NCI-H1694 (cell line): ENCODE data around the gene KIAA1958.
"Not testable (repeated sequence)": the region's sequence is repeated elsewhere in the genome, so short reads cannot be mapped to it uniquely, and the experiment has no call there.

Experiments used
- DNase-seq: peaks from one replicate; lab custom pipeline; 2025; lab: John Stamatoyannopoulos, UW

KIAA1958 gene

DNA sequence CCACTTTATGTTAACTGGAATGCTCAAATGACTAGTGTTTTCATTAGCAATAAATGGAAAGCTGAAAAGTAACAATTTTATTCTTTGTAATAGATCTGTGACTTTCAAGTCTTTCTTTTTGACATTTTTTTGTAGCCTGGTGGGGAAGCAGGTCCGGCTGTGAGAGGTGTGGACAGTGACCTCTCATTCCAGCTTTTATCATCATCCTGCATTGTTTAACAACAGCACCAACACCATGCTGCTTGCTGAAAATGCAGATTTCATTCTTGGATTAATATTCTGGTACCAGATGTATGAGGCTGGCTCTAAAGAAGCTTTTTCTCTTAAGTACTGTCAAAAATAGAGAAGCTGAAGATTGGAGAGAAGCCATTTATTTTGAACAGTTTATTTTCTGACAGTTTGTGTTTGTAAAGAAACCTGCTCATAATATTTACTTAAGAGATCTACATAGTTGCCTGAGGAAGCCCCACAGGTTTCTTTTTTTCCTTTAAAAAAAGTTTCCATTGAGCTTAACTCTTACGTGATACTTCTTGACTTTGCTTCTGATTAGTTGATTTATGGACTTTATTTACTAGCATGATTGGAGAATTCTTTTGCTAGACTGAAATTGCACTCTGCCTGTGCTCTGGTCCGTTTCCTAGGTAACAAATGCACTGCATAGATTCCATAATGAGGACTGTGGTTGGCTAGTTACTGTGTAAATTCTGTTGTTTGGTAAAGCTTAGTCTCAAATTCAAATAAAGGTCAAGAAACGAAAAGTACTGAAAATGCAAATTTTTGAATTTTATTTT, 3.4 kb downstream of the KIAA1958 start:
- DNase-seq, result no peak

DNA sequence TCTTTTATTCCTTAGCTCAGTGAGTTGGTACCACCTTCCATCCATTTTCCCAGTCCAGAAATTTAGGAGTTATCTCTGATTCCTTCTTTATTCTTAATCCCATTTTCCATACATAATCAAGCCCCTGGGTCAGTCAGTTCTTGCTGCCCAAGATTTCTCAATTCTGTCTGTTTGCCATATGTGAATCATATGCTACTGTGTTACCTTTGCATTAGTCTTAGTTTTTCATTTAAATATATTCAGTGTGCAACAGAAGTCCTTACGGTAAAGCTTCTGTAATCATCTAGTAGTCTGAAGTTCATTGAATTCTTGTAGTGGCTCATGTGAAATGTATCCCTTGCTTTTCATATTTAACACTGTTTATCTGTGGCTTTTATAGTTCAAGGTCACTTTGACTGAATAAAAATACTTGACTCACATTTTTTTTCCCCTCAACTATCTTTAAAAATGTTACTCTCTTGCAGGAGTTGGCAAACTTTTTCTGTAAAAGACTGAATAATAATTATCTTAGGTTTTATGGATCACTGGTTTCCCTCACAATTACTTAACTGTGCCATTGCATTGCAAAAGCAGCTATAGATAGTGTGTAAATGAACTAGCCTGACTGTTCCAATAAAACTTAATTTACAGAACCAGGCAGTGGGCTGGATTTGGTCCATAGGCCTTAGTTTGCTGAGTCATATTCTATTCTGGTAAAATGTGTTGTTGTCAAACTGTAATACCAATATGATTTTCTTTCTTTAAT, 6.9 kb downstream of the KIAA1958 start:
- DNase-seq, result no peak

DNA sequence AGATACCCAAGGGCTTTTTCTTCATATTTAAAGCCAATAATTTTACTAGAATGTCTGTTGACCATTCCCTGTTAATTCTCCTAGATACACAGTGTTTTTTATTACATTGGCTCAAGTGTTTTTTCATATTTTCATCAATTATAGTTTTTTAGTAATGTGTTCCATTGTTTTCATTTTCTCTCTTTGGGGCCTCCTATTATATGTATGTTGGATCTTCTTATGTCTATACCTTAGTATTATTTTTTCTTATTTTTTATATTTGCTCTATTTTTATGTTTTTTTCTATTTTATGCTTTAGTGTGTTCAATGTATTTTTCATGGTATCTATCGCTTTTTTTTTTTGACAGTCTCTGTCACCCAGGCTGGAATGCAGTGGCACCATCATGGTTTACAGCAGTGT, 7.5 kb downstream of the KIAA1958 start:
- no peak for DNase-seq

DNA sequence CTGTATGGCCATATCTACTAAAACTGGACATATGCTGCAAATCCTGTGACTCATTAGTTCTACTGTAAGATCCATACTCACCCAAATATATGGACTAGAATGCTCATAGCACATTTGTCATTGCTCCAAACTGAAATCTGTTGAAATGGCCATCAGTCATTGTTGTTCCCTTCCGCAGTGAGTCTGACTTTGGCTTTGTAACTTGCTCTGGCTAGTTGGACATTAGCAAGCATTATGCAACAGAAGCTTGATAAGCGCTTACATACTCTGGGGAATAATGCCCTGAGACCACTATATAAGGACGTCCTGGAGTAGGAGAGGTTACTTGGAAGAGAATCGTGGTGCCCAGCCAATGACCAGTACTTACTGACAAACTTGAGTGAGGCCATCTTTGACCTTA, 9.0 kb downstream of the KIAA1958 start:
- no peak for DNase-seq

DNA sequence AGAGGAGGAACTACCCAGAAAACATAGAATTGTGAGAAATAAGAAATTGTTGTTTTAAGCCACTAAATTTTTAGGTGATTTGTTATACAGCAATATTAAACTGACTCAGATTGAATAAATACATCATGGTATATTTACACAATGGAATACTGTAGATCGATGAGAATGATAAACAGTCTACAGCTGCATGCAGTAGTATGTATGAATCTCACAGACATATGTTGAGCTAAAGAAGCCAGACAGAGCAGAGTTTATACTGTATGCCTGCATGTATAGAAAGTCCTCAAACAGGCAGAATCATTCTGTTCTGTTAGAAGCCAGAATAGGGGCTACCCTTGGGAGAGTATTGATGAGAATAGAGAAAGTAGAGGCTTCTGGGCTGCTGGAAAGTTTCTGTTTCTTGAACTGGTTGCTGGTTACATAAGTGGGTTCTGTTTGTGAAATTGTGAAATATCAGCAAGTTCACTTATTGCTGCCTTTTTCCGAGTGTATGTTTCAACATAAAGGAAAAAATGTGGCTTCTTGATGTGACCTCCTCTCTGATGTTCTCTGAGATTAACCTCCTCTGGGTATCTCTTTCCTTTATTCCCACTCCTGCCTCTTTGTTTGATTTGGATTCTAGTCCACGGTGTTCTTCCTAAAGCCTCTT, 9.6 kb downstream of the KIAA1958 start:
- no peak for DNase-seq

DNA sequence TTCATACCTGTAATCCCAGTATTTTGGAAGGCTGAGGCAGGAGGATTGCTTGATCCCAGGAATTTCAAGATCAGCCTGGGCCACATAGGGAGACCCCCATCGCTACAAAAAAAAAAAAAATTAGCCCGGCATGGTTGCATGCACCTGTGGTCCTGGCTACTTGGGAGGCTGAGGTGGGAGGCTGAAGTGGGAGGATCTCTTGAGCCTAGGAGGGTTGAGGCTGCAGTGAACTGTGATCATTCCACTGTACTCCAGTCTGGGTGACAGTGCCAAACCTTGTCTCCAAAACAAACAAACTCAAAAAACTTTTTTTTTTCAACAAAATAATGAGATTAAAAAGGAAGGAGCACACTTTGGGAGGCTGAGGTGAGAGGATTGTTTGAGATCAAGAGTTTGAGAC, 14.2 kb downstream of the KIAA1958 start:
- no peak for DNase-seq

DNA sequence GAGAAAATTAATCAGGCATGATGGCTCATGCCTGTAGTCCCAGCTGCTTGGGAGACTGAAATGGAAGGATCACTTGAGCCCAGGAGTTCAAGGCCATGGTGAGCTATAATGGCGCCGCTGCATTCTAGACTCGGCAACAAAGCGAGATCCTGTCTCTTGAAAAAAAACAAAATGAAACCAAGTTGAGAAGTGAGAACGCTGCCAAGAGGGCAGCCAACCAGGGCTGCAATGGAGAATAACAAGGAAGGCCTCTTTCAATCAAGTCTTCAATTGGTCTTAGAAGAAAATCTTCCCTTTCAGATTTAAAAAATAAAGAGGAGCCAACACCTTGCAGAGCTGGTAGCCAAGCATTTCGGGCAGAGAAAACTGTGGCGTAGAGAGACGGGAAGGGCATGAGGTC, 14.7 kb downstream of the KIAA1958 start:
- no peak for DNase-seq

DNA sequence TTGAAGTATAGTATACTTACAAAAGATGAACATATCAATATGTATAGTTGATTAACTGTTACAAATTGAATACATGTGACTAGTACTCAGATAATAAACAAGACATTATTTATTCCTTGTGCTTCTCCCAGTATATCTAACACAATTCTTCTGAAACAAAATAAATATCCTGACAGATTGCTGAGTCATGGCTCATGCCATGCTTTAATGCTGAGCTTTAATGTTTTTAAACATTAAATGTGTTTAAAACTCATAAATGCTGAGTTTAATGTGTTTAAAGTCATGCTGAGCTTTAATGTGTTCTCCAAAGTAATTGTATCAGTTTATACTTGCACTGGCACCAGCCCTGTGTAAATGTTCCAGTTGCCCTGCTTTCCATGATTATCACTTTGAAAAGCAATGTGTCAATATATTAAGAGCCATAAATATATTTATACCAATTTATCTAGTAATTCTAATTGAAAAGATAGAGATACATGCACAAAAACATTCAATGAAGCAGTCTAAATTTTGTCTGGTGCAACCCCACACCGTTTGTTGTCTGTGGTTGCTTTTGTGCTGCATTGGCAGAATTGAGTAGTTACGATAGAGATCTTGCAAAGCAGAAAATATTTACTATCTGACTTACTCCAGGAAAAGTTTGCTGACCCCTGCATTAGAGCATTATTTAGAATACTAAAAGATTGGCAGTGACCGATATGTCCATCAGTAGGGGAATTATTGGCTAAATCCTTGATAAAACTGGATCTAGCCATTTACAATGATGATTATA, 15.7 kb downstream of the KIAA1958 start:
- DNase-seq, result no peak

DNA sequence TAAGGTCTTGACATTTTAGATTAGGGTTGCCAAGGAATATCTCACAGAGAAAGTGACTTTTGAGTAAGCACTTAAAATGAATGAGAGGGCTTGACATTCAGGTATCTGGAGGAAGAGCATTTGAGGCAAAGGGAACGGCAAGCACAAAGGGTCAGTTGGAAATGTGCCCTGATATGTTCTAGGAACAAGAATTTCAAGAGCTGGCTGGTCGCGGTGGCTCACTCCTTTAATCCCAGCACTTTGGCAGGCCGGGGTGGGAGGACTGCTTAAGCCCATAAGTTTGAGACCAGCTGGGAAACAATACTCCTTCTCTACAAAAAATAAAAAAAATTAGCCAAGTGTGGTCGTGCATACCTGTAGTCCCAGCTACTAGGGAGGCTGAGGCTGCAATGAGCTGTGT, 16.5 kb downstream of the KIAA1958 start:
- no peak for DNase-seq

DNA sequence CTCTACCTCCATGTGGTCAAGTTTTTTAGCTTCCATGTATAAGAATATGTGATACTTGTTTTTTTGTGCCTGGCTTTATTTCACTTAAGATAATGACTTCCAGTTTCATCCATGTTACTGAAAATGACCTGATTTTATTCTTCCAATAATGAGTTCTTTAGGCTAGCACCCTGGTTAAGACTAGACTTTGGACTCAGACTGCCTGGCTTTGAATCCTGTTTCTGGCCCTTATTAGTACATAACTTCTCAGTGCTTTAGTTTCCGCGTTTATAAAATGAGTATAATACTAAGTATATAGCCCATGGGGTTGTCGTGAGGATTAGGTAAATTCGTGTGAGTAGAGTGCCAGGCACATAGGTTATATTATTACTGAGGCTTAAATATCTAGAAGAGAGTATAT, 18.5 kb downstream of the KIAA1958 start:
- DNase-seq, result no peak

DNA sequence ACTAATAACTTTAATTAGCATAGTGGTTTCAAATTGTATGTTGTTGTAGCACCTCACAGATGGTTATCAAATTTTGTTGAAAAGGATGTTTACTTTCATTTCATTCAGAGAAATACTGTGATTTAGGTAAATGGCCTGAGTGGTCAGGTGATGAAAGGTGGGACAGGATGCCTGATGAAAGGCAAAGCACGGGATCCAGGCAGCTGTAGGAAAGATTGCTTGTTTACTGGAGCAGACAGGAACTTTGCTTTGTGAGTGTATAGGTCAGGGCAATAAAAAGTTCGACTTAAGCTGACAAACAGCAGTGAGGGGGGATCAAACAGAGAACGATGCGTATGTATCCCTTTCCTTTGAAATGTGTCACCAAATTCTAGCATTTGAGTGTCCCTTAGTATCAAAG, 19.0 kb downstream of the KIAA1958 start:
- no peak for DNase-seq

DNA sequence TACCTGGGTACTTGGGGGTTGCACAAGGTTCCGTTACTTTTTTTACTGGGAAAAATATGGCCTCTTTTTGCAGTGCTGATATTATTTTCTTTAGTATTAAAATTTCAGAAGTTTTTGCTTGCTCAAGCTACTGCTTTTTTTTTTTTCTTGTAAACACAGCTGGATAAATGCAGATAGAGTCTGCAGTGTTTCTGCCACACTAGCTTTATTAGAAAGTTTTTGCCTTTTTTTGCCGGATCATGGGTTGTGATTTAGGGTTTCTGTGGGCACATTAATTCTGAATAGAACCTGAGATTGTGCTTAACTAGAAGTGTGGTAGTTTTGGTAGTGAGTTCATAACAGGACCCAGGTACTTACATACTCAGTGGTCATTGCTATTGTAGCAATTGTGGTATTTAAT, 19.9 kb downstream of the KIAA1958 start:
- no peak for DNase-seq

DNA sequence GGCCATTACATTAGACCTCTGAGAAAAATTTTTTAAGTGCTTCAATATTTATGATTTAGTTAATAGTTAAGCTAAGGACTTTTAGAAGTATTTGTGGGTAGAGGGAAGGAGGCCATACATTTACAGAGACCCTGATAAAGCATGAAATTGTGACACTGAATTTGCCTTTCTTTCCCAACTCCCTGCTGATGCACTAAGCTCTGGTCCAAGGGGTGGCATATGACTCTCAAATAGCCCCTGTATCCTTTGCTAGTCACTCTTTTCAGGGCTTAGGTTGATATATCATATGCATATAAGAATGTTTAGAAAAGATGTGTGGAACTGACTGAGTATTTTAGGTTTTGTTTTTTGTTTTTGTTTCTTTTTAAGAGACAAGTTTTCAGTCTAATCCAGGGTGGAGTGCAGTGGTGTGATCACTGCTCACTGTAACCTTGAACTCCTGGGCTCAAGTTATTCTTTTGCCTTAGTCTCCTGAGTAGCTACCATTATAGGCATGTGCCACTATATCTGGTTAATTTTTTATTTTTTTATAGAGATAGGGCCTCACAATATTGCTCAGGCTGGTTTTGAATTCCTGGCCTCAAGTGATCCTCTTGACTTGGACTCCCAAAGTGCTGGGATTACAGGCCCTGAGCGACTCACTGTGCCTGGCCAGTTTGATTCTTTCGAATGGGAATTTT, 20.5 kb downstream of the KIAA1958 start:
- no peak for DNase-seq

DNA sequence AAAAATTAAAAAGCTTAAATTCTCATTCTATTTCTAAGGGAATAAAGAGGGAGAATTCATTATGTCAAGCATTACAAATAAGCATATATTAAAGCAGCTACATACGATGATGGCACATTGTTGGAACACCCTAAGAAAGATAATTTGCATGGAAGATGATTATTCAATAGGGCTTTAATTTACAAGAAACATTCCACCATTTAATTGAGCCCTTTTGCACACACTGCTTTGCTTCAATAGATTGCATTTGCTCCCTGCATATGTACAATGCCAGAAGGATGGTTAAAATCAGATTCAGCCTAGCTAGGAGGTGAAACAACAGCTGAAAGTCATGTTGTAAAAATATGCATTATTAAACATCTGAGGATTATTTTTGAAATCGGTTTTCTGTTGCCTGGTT, 21.8 kb downstream of the KIAA1958 start:
- DNase-seq, result no peak

DNA sequence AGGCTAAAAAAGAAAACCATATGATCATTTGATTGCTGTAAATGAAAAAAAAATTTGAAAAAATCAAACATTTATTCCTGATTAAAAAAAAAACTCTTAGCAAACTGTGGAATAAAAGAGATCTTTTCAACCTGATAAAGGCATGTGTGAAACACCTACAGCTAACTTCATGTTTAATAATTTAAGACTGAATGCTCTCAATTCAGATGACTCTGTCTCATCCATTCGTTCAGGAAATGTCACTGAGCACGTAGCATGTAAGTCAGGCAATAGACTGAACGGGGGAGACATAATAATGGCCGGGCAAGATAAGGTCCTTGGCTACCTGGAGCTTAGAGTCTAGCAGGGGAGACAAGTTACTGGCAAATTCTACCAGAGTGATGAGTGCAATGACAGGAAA, 25.8 kb downstream of the KIAA1958 start:
- DNase-seq, result not testable (repeated sequence)

DNA sequence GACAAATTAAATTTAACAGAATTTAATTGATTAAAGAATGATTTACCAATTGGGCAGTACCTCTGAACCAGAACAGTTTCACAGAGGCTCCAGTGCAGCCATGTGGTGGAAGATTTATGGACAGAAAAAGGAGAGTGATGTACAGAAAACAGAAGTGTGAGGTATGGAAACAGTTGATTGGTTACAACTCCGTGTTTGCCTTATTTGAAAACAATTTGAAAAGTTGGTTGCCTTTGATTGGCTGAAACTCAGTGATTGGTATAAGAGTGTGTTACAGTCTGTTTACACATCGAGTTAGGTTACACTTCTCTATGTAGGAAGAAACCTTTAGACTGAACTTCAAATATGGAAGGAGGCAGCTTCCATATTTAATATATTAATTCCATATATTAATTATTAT, 30.1 kb downstream of the KIAA1958 start:
- no peak for DNase-seq

DNA sequence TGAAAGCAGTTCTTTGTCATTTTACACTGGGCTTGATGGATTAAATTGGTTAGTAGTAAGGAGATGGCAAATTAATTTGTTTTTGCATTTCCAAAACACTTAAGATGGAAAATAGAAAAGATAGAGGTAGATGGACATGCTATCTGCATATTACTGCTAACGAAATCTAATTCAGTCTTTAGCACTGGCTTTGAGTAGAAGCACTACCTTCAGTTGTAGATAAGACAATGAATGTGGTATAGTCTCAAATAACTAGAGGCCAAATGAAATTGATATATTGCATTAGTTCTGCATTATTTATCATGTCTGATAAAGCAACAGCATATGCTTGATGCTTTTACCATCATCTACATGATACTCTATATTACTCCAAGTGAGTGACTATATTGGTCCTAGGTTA, 33.4 kb downstream of the KIAA1958 start:
- DNase-seq, result no peak

DNA sequence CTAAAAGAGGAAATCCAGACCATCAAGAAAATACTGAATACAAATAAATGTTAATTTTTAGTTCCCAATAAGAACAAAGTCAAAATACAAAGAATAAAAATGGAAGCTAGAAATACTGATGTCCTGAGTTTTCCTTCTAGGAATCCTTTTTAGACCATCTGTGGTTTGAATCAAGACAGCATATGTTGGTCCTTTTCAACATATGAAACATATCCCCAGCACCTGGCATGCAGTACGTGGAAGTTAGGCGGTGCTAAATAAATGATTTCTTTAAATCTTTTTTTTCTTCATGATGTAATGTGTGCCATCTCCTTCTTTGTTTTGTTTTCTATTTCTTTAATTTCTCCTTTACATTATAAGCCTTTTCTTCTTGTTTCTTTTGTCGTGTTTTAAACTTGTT, 34.0 kb downstream of the KIAA1958 start:
- DNase-seq, result no peak

DNA sequence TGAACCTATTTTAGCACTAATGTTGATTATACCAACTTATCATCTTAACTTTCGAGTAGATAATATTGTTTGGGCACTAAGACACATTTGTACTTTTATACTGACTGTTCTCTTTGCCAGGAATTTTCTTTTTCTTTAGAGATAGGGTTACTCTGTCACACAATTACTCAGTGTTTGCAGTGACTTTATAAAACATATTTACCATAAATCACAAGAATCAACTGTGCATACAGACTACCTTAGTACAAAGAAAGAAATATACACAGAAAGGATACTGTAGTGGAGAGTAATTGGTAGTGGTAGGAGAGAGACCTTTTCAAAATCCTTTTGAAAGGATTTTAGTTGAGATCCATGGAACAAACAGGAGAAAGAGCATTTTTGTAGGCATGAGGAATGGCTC, 40.3 kb downstream of the KIAA1958 start:
- no peak for DNase-seq

DNA sequence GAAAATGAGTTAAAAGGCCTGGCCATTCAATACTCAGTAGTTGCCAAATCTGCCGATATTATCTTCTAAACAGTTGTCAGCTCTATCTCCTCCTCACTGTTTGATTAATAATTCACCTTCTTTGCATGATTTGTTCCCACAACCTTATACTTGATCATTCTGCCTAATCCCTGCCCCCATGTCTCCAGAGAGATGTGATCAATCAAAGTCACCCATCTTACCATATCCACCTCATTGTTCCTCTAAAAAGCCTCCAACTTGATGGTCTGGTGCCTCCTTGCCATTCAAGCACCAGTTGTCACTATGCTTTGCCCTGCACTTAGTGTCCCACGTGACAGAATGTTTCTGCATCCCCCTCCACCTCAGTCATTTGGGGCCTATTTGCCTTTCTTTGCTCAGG, 41.3 kb downstream of the KIAA1958 start:
- no peak for DNase-seq

DNA sequence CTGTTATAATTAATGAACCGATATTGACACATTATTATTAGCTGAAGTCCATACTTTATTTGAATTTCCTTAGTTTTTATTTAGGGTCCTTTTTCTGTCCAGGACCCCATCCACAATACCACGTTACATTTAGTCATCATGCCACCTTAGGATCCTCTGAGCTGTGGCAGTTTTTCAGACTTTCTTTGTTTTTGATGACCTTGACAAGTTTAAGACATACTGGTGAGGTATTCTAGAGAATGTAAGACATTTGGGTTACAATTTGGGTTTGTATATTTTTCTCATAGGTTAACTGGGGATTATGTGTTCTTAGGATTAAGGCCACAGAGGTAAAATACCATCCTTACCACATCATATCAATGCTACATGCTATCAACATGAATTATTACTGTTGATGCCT, 42.7 kb downstream of the KIAA1958 start:
- DNase-seq, result no peak

DNA sequence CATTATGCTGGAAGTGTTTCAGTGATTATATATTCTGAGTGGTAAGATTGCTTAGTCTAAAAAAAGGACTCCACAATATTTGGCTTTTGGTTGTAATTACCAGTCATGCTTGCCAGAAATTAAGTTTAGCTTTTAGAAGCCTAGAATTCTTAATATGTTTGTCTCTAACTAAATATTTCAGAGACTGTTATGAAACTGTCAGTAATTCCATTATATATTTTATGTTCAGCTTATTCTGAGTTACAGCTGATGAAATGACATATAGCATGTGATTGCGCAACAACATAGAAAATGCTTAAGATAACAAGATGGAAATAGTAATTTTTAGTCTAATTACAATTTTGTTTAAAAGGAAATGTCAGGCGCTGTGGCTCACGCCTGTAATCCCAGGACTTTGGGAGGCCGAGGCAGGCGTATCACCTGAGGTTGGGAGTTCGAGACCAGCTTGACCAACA, 44.2 kb downstream of the KIAA1958 start:
- DNase-seq, result no peak
